ENCODE measurements around the gene IPO13. TPM values are rescaled to one million over a fixed set of nuclear protein-coding genes. Genes with fewer than 3 reads are reported as not detected.

Gene IPO13
- polyA plus RNA-seq, 1 of the 3 experiments (the other 2 are of a cell fraction), result 15.5 TPM

GRCh38 chr1:43986712-43987111 is 40.0 kb downstream of the IPO13 start (continued):
- no peak for TF ChIP-seq TCF12 (IDR thresholded peaks at IDR 0.05)

- Histone ChIP-seq H3K79me2 (ENCODE audit: insufficient read depth) (peaks cover 7% of the 10 kb centered on the region; the same call in 1 of the 2 replicates), H3K4me3 (ENCODE audit: low read depth in 2 of 2, low read length in 1 of 2) (no peak overlapping the region), H3K36me3 (replicated peaks in 1 of 2; ENCODE audit: control insufficient read depth in 1 of 2, insufficient read depth in 2 of 2, low read length in 1 of 2) (peaks cover 4 to 14% of the 10 kb centered on the region in 2 experiments), H3K4me2 (no peak overlapping the region), H3K27me3 (ENCODE audit: insufficient read depth) (no peaks in the 10 kb centered on the region), H2AFZ (ENCODE audit: low read depth) (no peak overlapping the region), H3K27ac (ENCODE audit: low read depth in 2 of 2, low read length in 1 of 2) (no peak overlapping the region), H3K4me1 (ENCODE audit: control insufficient read depth in 1 of 2, insufficient read depth in 2 of 2, low read depth in 1 of 2, low read length in 1 of 2) (peaks cover 8 to 11% of the 10 kb centered on the region in 2 experiments; a peak in 3 of 4 replicates), H4K20me1 (ENCODE audit: insufficient read depth) (no peaks in the 10 kb centered on the region; the same call in 1 of the 2 replicates), H3K9me2 (no peaks in the 10 kb centered on the region), H3K9ac (no peak overlapping the region), H3K9me3 (no peaks in the 10 kb centered on the region), H3F3A (replicated peaks; ENCODE audit: insufficient read depth) (peaks cover 4% of the 10 kb centered on the region)
- CTCF ChIA-PET, result interaction anchor here (1.0 to 20.6 kb wide), 5 partner anchors 18 to 224 kb away, joined by 3 to 598 read pairs (median 3); partner anchors contain the start of gene SLC6A9
- DNase-seq, result no peak
- WGBS (ENCODE audit: low lambda C conversion rate), result 93% methylated on average over 5 of the region's 6 CpGs
- TF ChIP-seq GATA2 (CRISPR knock-in tag; IDR thresholded peaks at IDR 0.05) (no peak), USF2 (IDR thresholded peaks at IDR 0.05; ENCODE audit: borderline replicate concordance, low read depth, low read length) (no peak), JUND (IDR thresholded peaks at IDR 0.05) (no peak), MXI1 (IDR thresholded peaks at IDR 0.05; ENCODE audit: low read depth, low read length) (no peak), PBX3 (IDR thresholded peaks at IDR 0.05) (no peak), SIN3A (IDR thresholded peaks at IDR 0.05; ENCODE audit: borderline replicate concordance, low read depth, low read length) (no peak), YY1 (IDR thresholded peaks at IDR 0.05; ENCODE audit: low read depth) (no peak), RAD21 (IDR thresholded peaks at IDR 0.05; ENCODE audit: low read length) (no peak), NRF1 (IDR thresholded peaks at IDR 0.05; ENCODE audit: low read depth, low read length) (no peak), NFIC (IDR thresholded peaks at IDR 0.05; ENCODE audit: borderline replicate concordance) (no peak), ZBTB33 (IDR thresholded peaks at IDR 0.05; ENCODE audit: borderline replicate concordance, low read depth) (no peak), TCF12 (IDR thresholded peaks at IDR 0.05) (no peak), FOSL2 (IDR thresholded peaks at IDR 0.05; ENCODE audit: borderline replicate concordance, low read depth) (no peak), EP300 (IDR thresholded peaks at IDR 0.05; ENCODE audit: borderline replicate concordance in 1 of 2, low read depth in 1 of 2, low read length in 1 of 2) (no peak)
- POLR2A ChIA-PET, result interaction anchor here (0.9 kb wide), 1 partner anchor 12 kb away, joined by 3 read pairs; the partner anchor contains the start of gene ATP6V0B
These were observed 40.6 kb downstream of the IPO13 start for GRCh38 chr1:43987159-43987902.

Data from SK-N-SH (cell line).